HEK293T (cell line): ENCODE results near the gene FAM229B.

Source experiments
- ARNT ChIP-seq: fragments of 450-650 bp; IDR thresholded peaks from 2 replicates; pipeline ENCODE4 v1.6.1; 2017; ENCODE audit warnings: mild to moderate bottlenecking
- BHLHE40 ChIP-seq: fragments of 450-650 bp; IDR thresholded peaks from 2 replicates; pipeline ENCODE4 v1.6.1; 2016; ENCODE audit warnings: mild to moderate bottlenecking, moderate library complexity, borderline replicate concordance
- ELF4 ChIP-seq: fragments of 450-650 bp; IDR thresholded peaks from 2 replicates; pipeline ENCODE4 v1.6.1; 2017; ENCODE audit warnings: antibody characterized with exemption
- FOXA1 ChIP-seq: fragments of 450-650 bp; IDR thresholded peaks from 2 replicates; pipeline ENCODE4 v1.6.1; 2016; ENCODE audit warnings: mild to moderate bottlenecking
- FOXK2 ChIP-seq: fragments of 450-650 bp; IDR thresholded peaks from 2 replicates; pipeline ENCODE4 v1.6.1; 2016; ENCODE audit warnings: mild to moderate bottlenecking
- FOXM1 ChIP-seq: fragments of 450-650 bp; IDR thresholded peaks from 2 replicates; pipeline ENCODE4 v1.6.1; 2017; ENCODE audit warnings: mild to moderate bottlenecking, borderline replicate concordance
- HDGF ChIP-seq: fragments of 450-650 bp; IDR thresholded peaks from 2 replicates; pipeline ENCODE4 v1.6.1; 2017; ENCODE audit warnings: antibody characterized with exemption, borderline replicate concordance
- LEF1 ChIP-seq: fragments of 450-650 bp; IDR thresholded peaks from 2 replicates; pipeline ENCODE4 v1.6.1; 2017; ENCODE audit warnings: mild to moderate bottlenecking, borderline replicate concordance
- PKNOX1 ChIP-seq: fragments of 450-650 bp; IDR thresholded peaks from 2 replicates; pipeline ENCODE4 v1.6.1; 2016
- SP1 ChIP-seq: fragments of 450-650 bp; IDR thresholded peaks from 2 replicates; pipeline ENCODE4 v1.6.1; 2017

GRCh38 chr6:112066606-112067005 is 20.8 kb upstream of the FAM229B start:
- TF ChIP-seq FOXK2 (no peak), SP1 (no peak), LEF1 (no peak), ARNT (no peak), FOXM1 (no peak), HDGF (no peak), ELF4 (no peak), PKNOX1 (no peak), FOXA1 (no peak), BHLHE40 (no peak)
